ENCODE results near the gene HECW1. TPM values are rescaled to one million over a fixed set of nuclear protein-coding genes. Genes with fewer than 3 reads are reported as not detected.

HECW1 gene
- total and polyA plus RNA-seq, 2 experiments from 2014 or later: 11.0 to 21.8 TPM

DNA sequence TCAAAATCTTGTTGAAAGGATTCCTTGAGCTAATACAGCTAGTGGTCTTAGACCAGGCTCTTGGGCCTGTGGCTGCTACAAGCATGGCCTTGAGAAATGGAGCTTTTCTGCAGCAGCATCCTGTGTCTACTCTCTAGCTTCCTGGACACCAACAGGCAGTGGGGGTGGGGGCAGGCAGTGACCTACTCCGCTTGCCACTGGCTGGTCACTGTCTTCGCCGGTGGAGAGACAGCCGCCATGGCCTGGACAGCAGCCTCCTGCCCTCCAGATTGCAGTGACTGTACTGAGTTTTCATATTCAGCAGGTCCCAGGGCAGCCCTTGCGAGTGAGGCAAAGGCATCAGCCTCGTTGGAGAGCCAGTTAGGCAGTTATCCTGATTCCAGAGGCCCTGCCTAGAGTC is 204.6 kb downstream of the HECW1 start (continued):
- TF ChIP-seq, protein P1, sequence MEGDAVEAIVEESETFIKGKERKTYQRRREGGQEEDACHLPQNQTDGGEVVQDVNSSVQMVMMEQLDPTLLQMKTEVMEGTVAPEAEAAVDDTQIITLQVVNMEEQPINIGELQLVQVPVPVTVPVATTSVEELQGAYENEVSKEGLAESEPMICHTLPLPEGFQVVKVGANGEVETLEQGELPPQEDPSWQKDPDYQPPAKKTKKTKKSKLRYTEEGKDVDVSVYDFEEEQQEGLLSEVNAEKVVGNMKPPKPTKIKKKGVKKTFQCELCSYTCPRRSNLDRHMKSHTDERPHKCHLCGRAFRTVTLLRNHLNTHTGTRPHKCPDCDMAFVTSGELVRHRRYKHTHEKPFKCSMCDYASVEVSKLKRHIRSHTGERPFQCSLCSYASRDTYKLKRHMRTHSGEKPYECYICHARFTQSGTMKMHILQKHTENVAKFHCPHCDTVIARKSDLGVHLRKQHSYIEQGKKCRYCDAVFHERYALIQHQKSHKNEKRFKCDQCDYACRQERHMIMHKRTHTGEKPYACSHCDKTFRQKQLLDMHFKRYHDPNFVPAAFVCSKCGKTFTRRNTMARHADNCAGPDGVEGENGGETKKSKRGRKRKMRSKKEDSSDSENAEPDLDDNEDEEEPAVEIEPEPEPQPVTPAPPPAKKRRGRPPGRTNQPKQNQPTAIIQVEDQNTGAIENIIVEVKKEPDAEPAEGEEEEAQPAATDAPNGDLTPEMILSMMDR (conservative IDR thresholded peaks at IDR 0.05; ENCODE audit: low read depth in 2 of 2): no peak
- TF ChIP-seq EZH2 (IDR thresholded peaks at IDR 0.05; ENCODE audit: low read depth, unreplicated experiment): no peak
- no peak for TF ChIP-seq NANOG (IDR thresholded peaks at IDR 0.05; ENCODE audit: borderline replicate concordance)
- no peak for TF ChIP-seq ZNF114 (CRISPR knock-in tag; IDR thresholded peaks at IDR 0.05)
- TF ChIP-seq JUNB (IDR thresholded peaks at IDR 0.05; ENCODE audit: unreplicated experiment): no peak
- TF ChIP-seq, protein P2, sequence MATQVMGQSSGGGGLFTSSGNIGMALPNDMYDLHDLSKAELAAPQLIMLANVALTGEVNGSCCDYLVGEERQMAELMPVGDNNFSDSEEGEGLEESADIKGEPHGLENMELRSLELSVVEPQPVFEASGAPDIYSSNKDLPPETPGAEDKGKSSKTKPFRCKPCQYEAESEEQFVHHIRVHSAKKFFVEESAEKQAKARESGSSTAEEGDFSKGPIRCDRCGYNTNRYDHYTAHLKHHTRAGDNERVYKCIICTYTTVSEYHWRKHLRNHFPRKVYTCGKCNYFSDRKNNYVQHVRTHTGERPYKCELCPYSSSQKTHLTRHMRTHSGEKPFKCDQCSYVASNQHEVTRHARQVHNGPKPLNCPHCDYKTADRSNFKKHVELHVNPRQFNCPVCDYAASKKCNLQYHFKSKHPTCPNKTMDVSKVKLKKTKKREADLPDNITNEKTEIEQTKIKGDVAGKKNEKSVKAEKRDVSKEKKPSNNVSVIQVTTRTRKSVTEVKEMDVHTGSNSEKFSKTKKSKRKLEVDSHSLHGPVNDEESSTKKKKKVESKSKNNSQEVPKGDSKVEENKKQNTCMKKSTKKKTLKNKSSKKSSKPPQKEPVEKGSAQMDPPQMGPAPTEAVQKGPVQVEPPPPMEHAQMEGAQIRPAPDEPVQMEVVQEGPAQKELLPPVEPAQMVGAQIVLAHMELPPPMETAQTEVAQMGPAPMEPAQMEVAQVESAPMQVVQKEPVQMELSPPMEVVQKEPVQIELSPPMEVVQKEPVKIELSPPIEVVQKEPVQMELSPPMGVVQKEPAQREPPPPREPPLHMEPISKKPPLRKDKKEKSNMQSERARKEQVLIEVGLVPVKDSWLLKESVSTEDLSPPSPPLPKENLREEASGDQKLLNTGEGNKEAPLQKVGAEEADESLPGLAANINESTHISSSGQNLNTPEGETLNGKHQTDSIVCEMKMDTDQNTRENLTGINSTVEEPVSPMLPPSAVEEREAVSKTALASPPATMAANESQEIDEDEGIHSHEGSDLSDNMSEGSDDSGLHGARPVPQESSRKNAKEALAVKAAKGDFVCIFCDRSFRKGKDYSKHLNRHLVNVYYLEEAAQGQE (IDR thresholded peaks at IDR 0.05; ENCODE audit: unreplicated experiment): no peak
- TF ChIP-seq CREB1 (CRISPR knock-in tag; IDR thresholded peaks at IDR 0.05; ENCODE audit: low read depth): no peak
- TF ChIP-seq EZH2phosphoT487 (IDR thresholded peaks at IDR 0.05; ENCODE audit: unreplicated experiment): no peak

DNA sequence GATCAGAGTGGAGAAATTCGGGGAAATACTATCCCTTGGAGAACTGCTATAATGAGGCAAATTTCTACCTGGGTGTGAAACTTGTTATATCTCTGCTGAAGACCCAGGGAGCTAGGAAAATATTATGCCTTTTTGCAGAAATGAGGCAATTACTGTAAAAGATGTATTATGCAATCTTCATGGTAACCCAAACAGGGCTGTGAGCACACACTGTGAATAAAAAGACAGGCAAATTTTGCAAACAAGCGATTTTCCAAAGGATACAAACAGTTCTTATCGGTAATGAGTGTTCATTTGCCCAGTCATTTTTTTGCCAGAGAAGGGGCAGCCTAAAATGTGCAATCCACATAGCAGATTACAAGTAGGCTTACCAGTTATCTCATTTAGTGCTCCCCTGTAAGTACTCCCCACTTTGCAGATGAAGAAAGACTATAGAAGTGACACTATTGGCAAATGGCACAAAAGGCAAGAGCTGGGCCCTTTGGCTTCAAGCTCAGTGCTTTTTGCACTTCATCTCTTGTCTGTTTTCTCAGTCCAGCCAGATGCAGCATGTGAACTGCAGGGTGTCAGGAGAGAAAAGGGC is 205.8 kb downstream of the HECW1 start:
- H3K4me3 ChIP-seq: no peak overlapping the region
- H3K9me3 Mint-ChIP-seq: no peaks in the 10 kb centered on the region
- H3K27ac Mint-ChIP-seq: no peak overlapping the region
- H3K36me3 Mint-ChIP-seq (ENCODE audit: low read depth): no peaks in the 10 kb centered on the region
- no peak overlapping the region for H3K4me3 Mint-ChIP-seq
- no peaks in the 10 kb centered on the region for H4K20me1 ChIP-seq (replicated peaks; ENCODE audit: insufficient read depth)
- H3K36me3 ChIP-seq (ENCODE audit: insufficient read depth): no peaks in the 10 kb centered on the region; the same call in 1 of the 2 replicates
- DNase-seq (ENCODE audit: low spot score): no peak
- H3K27ac ChIP-seq (ENCODE audit: low read depth): no peak overlapping the region
- peaks cover 5% of the 10 kb centered on the region for H3K4me1 Mint-ChIP-seq
- H3F3A ChIP-seq (replicated peaks; ENCODE audit: low read depth): no peaks in the 10 kb centered on the region
- H3K27me3 ChIP-seq (ENCODE audit: insufficient read depth): no peaks in the 10 kb centered on the region
- ATAC-seq: no peak
- no peak overlapping the region for H3K4me2 ChIP-seq
- H3K9me2 ChIP-seq (ENCODE audit: insufficient read depth): no peaks in the 10 kb centered on the region
- H3K79me2 ChIP-seq (replicated peaks; ENCODE audit: insufficient read depth): no peaks in the 10 kb centered on the region
- H2AFZ ChIP-seq: no peak overlapping the region
- no peaks in the 10 kb centered on the region for H3K27me3 Mint-ChIP-seq (ENCODE audit: insufficient read depth, low read depth, poor library complexity)
- peaks cover 4% of the 10 kb centered on the region for H3K4me1 ChIP-seq (ENCODE audit: insufficient read depth)
- TF ChIP-seq POLR2AphosphoS5 (IDR thresholded peaks at IDR 0.05; ENCODE audit: low read depth) (no peak), ZNF114 (CRISPR knock-in tag; IDR thresholded peaks at IDR 0.05) (no peak), STAT1 (IDR thresholded peaks at IDR 0.05; ENCODE audit: unreplicated experiment) (no peak), EZH2phosphoT487 (IDR thresholded peaks at IDR 0.05; ENCODE audit: unreplicated experiment) (no peak), JUNB (IDR thresholded peaks at IDR 0.05; ENCODE audit: unreplicated experiment) (no peak)
- TF ChIP-seq, protein P3, sequence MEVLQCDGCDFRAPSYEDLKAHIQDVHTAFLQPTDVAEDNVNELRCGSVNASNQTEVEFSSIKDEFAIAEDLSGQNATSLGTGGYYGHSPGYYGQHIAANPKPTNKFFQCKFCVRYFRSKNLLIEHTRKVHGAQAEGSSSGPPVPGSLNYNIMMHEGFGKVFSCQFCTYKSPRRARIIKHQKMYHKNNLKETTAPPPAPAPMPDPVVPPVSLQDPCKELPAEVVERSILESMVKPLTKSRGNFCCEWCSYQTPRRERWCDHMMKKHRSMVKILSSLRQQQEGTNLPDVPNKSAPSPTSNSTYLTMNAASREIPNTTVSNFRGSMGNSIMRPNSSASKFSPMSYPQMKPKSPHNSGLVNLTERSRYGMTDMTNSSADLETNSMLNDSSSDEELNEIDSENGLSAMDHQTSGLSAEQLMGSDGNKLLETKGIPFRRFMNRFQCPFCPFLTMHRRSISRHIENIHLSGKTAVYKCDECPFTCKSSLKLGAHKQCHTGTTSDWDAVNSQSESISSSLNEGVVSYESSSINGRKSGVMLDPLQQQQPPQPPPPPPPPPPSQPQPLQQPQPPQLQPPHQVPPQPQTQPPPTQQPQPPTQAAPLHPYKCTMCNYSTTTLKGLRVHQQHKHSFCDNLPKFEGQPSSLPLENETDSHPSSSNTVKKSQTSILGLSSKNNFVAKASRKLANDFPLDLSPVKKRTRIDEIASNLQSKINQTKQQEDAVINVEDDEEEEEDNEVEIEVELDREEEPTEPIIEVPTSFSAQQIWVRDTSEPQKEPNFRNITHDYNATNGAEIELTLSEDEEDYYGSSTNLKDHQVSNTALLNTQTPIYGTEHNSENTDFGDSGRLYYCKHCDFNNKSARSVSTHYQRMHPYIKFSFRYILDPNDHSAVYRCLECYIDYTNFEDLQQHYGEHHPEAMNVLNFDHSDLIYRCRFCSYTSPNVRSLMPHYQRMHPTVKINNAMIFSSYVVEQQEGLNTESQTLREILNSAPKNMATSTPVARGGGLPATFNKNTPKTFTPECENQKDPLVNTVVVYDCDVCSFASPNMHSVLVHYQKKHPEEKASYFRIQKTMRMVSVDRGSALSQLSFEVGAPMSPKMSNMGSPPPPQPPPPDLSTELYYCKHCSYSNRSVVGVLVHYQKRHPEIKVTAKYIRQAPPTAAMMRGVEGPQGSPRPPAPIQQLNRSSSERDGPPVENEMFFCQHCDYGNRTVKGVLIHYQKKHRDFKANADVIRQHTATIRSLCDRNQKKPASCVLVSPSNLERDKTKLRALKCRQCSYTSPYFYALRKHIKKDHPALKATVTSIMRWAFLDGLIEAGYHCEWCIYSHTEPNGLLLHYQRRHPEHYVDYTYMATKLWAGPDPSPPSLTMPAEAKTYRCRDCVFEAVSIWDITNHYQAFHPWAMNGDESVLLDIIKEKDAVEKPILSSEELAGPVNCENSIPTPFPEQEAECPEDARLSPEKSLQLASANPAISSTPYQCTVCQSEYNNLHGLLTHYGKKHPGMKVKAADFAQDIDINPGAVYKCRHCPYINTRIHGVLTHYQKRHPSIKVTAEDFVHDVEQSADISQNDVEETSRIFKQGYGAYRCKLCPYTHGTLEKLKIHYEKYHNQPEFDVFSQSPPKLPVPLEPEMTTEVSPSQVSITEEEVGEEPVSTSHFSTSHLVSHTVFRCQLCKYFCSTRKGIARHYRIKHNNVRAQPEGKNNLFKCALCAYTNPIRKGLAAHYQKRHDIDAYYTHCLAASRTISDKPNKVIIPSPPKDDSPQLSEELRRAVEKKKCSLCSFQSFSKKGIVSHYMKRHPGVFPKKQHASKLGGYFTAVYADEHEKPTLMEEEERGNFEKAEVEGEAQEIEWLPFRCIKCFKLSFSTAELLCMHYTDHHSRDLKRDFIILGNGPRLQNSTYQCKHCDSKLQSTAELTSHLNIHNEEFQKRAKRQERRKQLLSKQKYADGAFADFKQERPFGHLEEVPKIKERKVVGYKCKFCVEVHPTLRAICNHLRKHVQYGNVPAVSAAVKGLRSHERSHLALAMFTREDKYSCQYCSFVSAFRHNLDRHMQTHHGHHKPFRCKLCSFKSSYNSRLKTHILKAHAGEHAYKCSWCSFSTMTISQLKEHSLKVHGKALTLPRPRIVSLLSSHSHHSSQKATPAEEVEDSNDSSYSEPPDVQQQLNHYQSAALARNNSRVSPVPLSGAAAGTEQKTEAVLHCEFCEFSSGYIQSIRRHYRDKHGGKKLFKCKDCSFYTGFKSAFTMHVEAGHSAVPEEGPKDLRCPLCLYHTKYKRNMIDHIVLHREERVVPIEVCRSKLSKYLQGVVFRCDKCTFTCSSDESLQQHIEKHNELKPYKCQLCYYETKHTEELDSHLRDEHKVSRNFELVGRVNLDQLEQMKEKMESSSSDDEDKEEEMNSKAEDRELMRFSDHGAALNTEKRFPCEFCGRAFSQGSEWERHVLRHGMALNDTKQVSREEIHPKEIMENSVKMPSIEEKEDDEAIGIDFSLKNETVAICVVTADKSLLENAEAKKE (CRISPR knock-in tag; IDR thresholded peaks at IDR 0.05): no peak
- TF ChIP-seq, protein P1 (conservative IDR thresholded peaks at IDR 0.05; ENCODE audit: low read depth in 2 of 2): no peak
